ENCODE data around the gene HSD11B2. TPM values are rescaled to one million over a fixed set of nuclear protein-coding genes. Genes with fewer than 3 reads are reported as not detected.

The HSD11B2 gene
- total RNA-seq, 4 donors from 2014 or later, result 1.2 to 82.1 (median 9.7) TPM

DNA sequence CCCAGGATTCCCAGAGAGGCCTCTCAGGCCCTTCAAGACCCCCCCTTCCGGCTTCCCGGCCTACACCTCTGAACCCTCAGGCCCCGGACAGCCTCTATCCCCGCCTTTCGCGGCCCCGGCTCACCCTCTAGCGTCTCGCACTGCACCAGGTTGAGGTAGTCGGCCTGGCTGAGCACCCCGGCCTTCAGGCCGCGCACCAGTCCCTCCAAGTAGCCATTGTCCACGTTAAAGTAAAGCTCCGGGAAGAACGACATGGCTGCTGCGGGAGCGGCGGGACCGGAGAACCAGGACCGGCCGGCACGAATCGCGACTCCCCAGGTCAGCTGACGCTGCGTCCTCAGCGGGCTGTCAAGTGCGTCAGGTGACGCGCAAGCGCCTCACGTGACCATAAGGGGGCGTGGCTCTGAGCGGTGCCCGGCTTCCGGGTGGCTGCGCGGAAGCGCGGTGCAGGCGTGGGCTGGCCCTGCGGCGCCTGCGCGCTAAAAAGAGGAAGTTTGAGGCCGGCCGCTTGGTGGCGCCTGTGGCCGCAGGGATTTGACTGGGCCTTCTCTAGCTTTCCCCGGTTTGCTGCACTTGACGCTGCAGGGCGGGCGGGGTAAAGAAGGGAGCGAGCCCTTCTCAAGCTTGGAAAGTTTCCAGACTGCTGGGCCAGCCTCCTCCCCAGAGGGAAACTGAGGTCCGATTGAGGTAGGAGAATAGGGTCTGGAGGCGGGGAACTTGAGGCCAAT lies 50.1 kb downstream of the HSD11B2 start, which contains the start of gene ATP6V0D1:
Gene ATP6V0D1 (minus strand): TSS at position 325 of the 728 bp plus-strand sequence. CDS start 71 bp downstream, at position 254.
- intact Hi-C loops (cut with DNase I; ENCODE audit: low total_unique reads), result no loop called here
- peak within 1 kb of the TSS; percentile 88 to 92 for H3K27ac ChIP-seq
- H3K4me1 ChIP-seq, result peaks cover 0 to 6% of the 10 kb centered on the region in 2 donors
- no peaks in the 10 kb centered on the region for H3K9me3 ChIP-seq
- H3K27me3 ChIP-seq, result no peaks in the 10 kb centered on the region
- DNase-seq, result peak; percentile 97 to 100
- TF ChIP-seq, protein P1, sequence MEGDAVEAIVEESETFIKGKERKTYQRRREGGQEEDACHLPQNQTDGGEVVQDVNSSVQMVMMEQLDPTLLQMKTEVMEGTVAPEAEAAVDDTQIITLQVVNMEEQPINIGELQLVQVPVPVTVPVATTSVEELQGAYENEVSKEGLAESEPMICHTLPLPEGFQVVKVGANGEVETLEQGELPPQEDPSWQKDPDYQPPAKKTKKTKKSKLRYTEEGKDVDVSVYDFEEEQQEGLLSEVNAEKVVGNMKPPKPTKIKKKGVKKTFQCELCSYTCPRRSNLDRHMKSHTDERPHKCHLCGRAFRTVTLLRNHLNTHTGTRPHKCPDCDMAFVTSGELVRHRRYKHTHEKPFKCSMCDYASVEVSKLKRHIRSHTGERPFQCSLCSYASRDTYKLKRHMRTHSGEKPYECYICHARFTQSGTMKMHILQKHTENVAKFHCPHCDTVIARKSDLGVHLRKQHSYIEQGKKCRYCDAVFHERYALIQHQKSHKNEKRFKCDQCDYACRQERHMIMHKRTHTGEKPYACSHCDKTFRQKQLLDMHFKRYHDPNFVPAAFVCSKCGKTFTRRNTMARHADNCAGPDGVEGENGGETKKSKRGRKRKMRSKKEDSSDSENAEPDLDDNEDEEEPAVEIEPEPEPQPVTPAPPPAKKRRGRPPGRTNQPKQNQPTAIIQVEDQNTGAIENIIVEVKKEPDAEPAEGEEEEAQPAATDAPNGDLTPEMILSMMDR (IDR thresholded peaks at IDR 0.05), result peak; percentile 87 to 98 (median 94)
- TF ChIP-seq POLR2A (IDR thresholded peaks at IDR 0.05), result peak; percentile 78 to 82
- H3K4me3 ChIP-seq, result peak within 1 kb of the TSS; percentile 87 to 98
- no peaks in the 10 kb centered on the region for H3K36me3 ChIP-seq

DNA sequence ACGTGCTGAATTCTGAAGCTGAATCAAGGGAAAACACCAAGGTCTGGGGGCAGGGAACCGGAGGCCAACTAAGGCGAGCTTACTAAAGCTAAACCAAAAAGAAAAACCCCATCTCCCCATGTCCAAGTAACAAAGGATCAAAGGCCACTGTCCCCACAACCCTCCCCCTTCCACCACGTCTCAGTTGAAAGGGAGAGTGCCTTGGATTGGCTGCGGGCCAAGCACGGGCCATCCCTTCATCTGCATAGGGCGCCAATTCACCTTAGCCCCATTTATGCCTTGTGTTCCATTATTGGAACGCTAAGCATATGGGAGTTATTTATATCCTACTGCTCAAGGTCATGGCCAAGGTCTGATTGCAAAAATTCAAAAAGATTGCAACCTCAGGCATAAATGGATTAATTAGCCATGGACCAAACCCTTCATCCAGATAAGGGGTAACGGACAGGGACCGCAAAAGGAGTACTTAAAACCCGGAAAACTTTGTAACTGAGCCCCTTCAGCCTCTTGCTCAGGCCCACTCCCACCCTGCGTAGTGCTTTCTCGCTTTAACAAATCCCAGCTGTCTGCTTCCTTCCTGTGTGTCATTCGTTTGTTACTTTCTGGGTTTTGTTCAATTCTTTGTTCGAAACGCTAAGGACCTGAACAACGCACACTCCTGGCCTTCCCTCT lies 50.8 kb downstream of the HSD11B2 start:
- Histone ChIP-seq H3K27ac (peak overlapping the region; percentile 74 to 76), H3K4me1 (peaks cover 0 to 6% of the 10 kb centered on the region in 2 donors), H3K4me3 (peak overlapping the region; percentile 87 to 98), H3K9me3 (no peaks in the 10 kb centered on the region), H3K36me3 (no peaks in the 10 kb centered on the region), H3K27me3 (no peaks in the 10 kb centered on the region)
- no peak for TF ChIP-seq POLR2A (IDR thresholded peaks at IDR 0.05)
- TF ChIP-seq, protein P1 (IDR thresholded peaks at IDR 0.05), result no peak
- intact Hi-C loops (cut with DNase I; ENCODE audit: low total_unique reads), result no loop called here
- peak; percentile 59 to 61 for DNase-seq

DNA sequence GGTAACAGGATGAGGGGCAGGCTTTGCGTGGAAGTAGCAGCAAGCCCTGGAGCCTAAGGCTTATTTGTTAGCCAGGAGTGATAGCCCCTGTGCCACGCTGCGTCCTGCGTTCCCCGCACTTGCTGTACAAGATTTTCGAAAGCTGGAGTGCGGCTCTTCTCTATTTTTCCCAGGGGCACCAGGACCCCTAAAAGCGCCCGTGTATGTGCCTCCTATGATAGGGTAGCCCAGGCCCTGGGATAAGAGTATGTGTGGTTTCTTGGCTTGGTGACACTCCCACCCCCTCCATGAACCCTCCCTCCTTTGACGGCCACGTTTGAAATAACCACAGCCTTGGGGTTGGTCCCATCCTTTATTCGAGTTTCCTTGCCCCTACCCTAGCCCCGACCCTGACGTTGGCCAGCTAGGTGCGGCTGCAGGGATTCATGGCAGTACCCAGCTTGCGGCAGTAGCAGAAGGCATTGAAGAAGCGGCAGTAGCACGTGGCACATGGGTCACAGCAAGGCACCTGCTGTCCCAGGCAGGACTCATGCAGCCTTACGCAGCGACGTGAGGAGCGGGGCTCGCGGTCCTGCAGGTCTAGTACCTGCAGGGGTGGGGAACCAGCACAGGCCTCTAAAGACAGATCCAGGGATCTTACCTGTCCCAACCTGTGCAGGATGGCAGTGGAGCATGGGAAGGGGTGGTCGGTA lies 51.5 kb downstream of the HSD11B2 start:
- Histone ChIP-seq H3K4me3 (peak overlapping the region in 1 of 2 donors; percentile 87), H3K4me1 (peaks cover 0 to 6% of the 10 kb centered on the region in 2 donors)
- TF ChIP-seq, protein P1 (IDR thresholded peaks at IDR 0.05), result no peak
- no peak for TF ChIP-seq POLR2A (IDR thresholded peaks at IDR 0.05)

DNA sequence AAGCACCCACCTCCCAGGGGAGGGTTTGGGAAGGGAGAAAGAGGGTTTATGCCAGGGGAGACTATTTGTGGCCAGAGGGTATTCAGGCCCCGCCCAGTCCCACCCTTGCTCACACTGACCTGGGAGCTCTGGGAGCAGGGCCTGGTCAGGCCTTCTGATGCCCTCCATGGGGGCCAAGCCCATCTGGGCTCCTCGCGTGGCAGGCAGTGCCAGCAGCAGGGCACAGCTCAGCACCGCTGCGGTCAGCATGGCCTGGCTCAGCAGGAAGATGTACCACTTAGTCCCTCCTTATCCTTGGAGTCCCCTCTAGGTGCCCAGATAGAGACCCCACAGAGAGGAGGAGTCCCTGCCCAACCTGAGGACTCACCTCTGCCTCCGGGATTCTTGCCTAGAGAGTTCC lies 52.2 kb downstream of the HSD11B2 start, which contains the start of gene AGRP:
Gene AGRP (minus strand): TSS at position 398 of the 400 bp plus-strand sequence. CDS start 149 bp downstream, at position 249.
- no peak for DNase-seq
- H3K36me3 ChIP-seq, result no peaks in the 10 kb centered on the region
- intact Hi-C loops (cut with DNase I; ENCODE audit: low total_unique reads), result no loop called here
- H3K27me3 ChIP-seq, result no peaks in the 10 kb centered on the region
- H3K4me1 ChIP-seq, result peaks cover 0 to 6% of the 10 kb centered on the region in 2 donors
- H3K27ac ChIP-seq, result peak within 1 kb of the TSS; percentile 74 to 76
- TF ChIP-seq, protein P1 (IDR thresholded peaks at IDR 0.05), result no peak
- no peak for TF ChIP-seq POLR2A (IDR thresholded peaks at IDR 0.05)
- H3K9me3 ChIP-seq, result no peaks in the 10 kb centered on the region
- H3K4me3 ChIP-seq, result no peak within 1 kb of the TSS

More for the DNA sequence above, 51.5 kb downstream of the HSD11B2 start:
- intact Hi-C loops (cut with DNase I; ENCODE audit: low total_unique reads), result no loop called here
- Histone ChIP-seq H3K9me3 (no peaks in the 10 kb centered on the region), H3K27me3 (no peaks in the 10 kb centered on the region), H3K27ac (peak overlapping the region; percentile 74 to 76), H3K36me3 (no peaks in the 10 kb centered on the region)
- no peak for DNase-seq
